HG03139 (cell line): ENCODE results near the gene KBTBD2.
"Not testable (repeated sequence)": the region's sequence is repeated elsewhere in the genome, so short reads cannot be mapped to it uniquely, and the experiment has no call there.

Source experiments
- ATAC-seq: cut with Tn5 transposase; IDR thresholded peaks from one replicate; pipeline ENCODE4 v1.9.1; 2021; ENCODE audit not compliant: unreplicated experiment

The KBTBD2 gene

GRCh38 chr7:32857063-32857462, 34.5 kb downstream of the KBTBD2 start:
- ATAC-seq: not testable (repeated sequence)

GRCh38 chr7:32855837-32856775, 35.5 kb downstream of the KBTBD2 start:
- not testable (repeated sequence) for ATAC-seq

- not testable (repeated sequence) for ATAC-seq
Measured at GRCh38 chr7:32850654-32851053, 40.9 kb downstream of the KBTBD2 start.

- ATAC-seq: not testable (repeated sequence)
Measured at GRCh38 chr7:32848655-32849054, 42.9 kb downstream of the KBTBD2 start.

- ATAC-seq: peak; percentile 100
Measured at GRCh38 chr7:32846630-32847225, 44.8 kb downstream of the KBTBD2 start.

- ATAC-seq: not testable (repeated sequence)
Measured at GRCh38 chr7:32844748-32845147, 46.8 kb downstream of the KBTBD2 start.

GRCh38 chr7:32843763-32844162, 47.8 kb downstream of the KBTBD2 start:
- not testable (repeated sequence) for ATAC-seq

GRCh38 chr7:32839846-32840245, 51.7 kb downstream of the KBTBD2 start:
- ATAC-seq: not testable (repeated sequence)

- ATAC-seq: not testable (repeated sequence)
Measured at GRCh38 chr7:32828996-32829752, 62.4 kb downstream of the KBTBD2 start.
